ENCODE measurements around the gene BCR.

The BCR gene

DNA sequence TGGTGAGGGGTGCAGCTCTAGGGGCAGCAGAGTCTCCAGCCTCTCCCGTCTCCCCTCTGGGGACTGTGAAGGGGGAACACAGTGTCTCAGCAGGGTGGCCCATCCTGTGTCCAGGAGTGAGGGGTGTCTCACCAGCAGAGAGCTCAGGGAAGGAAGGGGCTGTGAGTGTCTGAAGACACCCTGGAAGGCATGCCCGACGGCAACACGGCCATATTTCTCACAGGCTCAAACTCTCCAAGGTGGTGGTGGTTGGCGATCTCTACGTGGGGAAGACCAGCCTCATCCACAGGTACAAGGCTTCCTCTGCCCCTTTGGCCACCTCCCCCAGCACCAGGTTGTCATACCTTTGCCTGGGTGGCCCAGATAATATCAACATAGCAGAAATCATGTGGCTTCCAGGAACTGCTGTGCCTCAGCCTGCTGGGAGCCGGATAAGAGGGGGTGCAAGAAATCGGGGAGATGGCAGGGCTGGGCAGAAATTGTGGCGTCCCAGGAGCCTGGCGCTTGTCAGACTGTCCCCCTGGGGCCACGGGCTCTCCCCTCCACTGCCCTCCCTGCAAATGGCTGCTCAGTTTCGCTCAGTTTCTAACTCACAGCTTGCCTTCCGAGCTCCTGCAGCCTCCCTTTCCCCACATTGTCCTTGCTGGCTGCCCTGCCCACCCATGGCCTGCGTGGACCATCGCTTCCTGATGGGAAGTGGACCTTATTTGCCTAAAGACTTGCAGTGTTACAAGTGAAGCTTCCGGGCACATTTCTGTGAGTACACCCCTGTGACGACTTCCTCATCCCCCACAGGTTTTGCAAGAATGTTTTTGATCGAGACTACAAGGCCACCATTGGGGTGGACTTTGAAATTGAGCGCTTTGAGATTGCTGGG is 27.8 kb upstream of the BCR start:
- DNase-seq: peak; percentile 81

DNA sequence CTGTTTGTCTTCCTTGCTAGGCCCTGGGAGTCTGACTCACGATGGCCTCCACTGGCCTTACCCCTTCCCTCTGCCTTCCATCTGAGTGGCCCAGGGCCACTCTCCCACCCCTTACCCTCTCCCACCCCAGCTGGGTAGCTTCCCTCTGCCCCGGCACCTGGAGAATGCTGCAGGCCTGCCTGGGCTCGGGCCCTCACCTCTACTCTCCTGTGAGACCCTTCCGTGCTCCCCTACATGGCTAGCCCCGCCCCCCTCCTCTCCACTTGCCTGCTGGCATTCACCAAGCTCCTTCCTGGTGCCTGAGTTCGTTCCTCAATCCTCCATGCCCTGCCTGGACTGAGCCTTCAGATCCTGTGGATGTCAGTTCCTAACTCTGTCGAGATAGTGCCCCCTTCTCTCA is 26.3 kb upstream of the BCR start:
- no peak for DNase-seq

DNA sequence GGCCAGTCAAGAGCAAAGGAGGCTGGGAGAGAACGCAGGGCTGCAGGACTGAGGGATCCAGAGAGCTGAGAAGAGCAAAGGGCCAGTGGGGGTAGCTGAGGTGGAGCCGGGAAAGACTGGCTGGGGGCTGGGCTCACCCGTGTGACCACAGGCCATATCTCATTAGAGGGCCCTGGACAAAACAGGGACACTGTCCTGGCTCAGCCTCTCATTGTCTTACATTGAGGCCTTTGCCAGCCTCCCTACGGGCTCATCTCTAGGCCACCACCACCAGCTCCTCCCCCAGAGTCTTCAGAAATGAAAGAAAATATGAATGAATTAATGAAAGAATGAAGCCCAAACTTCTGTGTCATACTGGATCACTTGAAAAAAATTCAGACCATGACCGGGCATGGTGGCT is 25.8 kb upstream of the BCR start:
- no peak for DNase-seq

DNA sequence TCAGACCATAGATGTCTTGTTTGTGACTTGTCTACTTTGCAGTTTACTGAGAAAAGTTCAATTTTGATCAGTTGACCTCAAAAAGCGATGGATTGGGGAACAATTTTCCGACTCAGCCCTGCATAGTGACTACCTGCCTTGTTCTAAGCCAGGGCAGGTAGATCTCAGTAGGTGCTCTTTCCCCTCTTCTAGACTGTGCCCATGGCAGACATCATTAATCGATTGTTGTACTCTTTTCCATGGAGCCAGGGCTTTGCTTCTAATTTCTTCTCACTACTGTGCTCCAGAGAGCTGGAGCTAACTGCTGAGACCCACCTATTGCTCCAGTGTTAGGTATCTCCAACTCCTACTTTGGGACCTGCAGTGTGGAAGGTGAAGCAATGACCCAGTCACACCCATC is 25.2 kb upstream of the BCR start:
- no peak for DNase-seq

DNA sequence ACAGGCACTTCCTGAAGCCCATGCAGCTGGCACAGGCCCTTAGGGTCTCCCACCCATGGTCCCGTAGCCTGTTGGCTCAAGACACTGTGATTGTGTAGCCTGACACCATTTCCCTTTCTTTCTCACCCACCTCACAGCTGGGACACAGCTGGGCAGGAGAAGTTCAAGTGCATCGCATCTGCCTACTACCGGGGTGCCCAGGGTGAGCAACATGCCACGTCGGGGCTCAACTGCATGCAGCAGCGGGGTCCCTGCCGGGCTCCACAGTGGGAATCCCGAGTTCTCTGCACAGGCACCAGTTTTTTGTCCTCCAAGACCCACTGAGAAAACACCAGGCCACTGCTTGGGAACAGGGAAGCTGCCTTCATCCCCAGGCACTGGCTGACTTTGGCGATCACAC is 24.5 kb upstream of the BCR start:
- DNase-seq: no peak

DNA sequence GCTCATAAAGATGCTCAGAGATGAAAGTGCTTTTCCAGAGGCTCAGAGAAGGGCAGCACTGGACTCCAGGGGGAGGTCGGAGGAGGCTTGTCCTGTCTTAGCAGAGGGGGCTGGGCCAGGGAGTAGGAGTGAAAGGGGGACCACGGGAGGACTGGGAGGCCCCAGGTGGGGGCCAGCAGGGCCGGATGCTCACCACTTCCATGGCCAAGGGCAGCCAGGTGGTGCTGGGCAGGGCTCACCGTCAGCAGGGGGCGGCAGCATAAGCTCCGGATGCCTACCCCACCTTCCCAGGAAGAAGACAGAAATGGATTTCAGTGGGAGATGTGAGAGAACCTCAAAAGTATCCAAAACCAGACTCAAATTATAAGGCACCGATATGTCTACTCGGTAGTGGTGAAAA is 24.0 kb upstream of the BCR start:
- no peak for DNase-seq

DNA sequence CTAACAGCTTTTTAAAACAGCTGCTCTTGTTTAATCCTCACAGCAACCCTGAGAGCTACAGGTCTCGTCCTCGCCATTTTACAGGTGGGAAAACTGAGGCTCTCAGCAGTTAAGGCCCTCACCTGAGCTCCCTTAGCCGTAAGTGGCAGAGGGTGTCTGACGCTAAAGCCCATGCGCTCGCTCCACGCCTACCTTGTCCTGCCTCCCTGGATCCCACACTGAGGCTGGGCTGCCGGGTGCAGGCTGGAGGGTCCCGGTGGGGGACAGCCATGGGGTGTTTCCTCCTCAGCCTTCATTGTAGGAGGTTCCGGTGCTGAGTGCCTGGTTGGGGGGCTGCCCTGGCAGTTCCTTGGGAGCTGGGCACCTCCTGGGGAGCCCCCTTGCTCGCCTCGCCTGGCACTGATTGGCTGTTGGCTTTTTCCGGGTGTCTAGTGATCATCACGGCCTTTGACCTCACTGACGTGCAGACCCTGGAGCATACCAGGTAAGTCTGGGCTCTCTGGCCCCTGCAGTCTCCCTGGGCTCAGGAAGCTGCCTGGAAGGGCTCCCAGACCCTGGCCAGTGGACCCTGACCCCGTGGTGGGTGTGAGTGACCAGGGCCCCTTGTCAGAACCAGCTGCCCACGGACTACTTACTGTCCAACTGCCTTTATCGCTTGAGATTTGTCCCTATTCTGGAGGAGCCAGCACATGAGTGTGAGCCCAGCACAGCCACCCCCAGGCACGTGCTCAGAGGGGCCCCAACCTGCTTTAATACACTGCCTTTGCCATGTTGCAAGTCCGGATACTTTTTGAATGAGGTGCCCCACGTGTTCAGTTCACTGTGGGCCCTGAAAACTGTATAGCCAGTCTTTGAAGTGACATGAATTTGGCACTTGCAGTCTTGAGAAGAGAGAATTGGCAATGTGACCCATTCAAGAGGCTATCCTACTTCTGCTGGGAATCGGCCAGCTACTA is 22.5 kb upstream of the BCR start:
- DNase-seq: no peak

DNA sequence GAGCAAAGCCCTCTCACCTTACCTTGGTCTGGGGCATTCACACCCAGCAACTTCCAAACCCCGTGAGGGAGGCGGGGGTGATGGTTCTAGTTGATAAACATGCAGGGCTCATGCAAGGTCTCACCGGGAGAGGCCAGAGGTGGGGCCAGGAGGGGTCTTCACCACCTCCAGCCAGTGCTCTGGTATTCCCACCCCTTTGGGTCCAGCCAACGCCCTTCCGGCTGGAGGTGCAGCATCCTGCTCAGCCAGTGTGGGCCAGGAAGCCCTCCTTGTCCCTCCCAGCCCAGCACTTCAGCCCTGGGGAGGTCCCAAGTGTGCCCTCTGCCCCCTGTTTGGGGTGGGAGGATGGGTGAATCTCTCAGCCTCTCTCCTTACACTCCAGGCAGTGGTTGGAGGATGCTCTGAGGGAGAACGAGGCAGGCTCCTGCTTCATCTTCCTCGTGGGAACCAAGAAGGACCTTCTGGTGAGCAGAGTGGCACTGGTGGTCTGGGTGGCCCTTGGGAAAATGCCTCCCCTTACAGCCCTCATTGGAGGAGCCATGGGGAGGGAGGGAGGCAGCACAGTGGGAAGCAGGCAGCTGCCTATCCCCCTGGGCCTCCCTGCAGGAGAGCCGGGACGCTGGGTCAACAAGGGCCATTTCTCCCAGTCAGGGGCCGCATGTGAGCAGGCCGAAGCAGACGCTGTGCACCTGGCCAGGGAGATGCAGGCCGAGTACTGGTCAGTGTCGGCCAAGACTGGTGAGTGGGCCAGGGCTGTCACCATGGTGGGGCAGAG is 21.6 kb upstream of the BCR start:
- no peak for DNase-seq

DNA sequence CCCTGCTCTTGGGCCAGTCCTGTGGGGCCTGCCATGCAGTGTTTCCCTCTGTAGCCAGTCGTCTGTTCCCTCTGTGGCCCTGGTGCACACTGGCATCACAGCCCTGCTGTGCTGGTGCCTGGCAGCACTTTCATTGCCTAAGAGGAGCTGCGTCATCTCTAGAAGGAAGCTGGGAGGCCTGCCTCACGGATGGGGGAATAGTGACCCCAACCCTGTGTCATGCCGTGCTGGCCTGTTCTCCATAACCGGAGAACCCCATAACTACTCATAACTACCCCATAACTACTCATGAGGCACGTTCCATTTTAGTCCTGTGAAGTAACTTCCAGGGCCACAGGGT is 21.0 kb upstream of the BCR start:
- DNase-seq: no peak

DNA sequence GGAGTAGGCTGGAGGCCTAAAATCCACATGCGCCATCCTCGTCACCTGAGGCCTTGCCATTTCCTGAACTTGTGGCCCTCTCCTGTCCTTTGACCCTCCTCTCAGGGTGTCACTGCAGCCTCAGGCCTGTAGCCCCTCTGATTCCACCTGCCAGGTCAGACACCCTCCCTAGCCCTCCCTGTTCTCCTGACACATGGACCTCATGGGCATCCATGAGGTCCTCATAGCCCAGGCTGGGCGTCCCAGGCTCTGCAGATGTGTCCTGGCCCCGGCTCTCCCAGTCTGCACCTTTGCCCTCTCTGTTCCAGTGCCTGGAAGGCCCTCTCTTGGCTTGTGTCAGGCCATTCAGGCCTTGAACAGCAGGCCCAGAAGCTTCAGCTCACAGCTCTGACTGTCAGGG is 19.3 kb upstream of the BCR start:
- no peak for DNase-seq

DNA sequence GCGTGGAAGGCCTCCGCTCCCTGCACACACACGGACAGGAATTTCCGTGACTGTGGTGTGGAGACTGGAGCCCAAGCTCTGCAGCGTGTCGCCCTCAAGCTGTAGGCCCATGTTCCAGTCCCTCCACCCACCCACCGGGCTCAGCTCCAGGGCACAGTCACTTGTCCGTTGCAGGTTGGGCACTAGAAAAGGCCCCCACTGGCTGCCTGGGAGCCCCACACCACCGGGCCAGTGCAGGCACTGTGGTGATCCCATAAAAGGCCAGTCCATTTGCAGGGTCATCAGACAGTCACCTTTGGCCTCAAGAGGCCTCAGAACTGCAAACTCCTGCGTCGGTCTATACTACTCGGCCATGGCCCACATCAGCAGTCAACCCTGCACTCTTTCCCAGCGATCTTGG is 18.7 kb upstream of the BCR start:
- no peak for DNase-seq

DNA sequence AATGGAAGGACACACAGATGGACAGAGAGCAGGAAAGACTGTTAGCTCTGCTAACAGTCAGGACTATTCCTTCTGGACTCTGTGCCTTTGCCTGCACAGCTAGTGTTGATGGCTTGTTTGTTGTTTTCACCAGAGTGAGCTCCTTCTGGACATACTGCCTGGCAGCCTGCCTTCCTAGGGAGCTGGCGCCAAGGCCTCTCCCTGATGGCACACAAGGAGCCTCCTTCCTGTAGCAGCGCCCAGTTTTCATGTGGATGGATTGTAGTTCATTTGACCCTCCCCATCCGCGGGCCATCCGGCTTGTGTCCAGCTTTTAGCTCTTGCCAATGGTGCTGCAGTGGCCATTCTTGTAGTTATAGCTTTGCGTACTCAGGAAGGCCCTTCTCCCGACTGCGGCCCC is 16.6 kb upstream of the BCR start:
- DNase-seq: no peak

DNA sequence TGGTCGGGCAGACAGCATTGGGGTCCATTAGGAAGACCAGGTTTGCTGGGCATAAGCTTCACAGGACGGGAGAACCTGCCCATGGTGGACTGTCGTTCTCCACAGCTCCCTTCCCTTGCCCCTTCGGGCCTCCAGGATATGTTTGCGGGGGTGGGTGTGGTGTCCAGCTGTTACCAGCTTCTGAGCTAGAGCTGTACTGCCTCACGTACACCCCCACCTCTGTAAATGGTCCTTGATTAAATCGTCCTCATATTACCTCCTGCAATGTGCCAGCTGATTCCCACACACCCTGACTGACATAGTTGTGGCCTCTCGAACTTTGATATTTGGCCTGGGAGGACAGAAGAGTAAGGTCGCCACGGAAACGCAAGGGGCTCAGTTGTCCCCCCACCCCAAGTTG is 16.2 kb upstream of the BCR start:
- no peak for DNase-seq

DNA sequence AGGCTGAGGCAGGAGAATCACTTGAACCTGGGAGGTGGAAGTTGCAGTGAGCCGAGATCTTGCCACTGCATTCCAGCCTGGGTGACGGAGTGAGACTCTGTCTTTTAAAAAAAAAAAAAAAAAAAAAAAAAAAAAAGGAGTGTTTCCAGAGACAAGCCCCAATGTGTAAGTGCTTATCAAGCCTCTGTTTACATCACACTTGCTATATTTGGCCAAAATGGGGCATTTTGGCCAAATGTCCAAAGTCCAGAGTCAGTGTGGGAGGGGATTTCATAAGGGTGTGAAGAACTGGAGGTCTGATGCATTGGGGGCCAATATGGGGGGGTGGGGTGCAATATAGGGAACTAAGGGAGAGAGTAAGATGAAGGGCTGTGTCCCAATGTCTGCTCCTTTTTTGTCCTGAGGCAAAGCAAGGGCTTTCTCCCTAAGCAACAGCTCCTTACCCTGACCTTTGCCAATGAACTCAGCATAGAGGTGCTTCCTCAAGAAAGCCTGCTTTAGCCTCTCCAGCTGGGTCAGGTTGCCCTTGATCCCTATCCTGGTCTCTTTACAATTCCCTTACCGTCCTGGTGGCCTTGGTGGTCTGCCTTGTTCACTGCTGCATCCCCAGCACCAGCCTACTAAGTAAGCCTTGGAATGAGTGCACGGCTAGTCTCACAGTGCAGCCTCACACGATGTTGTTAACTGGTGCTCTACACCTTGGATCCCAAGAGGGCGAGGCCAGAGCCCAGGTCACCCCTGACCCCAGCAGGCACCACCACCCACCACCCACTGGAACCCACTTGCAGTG is 14.1 kb upstream of the BCR start:
- no peak for DNase-seq

DNA sequence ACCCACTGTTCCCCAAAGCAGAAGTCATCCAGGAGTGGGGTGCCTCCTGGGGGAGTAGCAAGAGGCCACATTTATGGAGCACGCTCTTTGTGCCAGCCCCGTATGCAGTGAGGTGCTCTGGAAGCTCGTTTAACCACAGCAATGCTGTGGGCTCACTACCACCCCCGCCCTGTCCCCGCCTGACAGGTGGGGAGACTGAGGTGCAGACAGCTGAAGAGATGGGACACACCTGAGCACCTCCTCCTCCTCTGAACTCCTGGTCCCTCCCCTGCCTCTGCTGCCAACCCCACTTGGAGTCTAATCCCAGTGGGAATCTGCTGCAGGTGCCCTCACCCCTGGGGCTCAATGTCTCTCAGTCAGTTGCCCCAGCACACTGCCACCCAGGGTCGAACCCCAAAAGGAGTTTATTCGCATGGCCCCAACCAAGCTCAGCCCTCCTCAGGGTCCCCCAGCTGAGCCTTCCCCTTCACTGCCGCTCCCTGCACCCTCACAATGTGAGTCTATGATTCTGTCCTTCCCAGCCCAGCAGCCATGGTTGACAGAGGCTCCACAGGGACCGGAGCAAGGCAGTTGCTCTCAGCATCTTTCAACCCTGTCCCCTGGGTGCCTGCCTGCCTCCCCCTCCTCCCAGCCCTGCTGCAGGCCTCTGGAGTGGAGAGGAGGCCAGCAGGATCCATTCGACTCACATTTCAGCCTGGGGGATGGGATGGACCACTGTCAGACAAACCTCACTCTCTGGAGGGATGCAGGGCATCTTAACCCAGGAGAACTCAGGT is 13.3 kb upstream of the BCR start:
- no peak for DNase-seq

DNA sequence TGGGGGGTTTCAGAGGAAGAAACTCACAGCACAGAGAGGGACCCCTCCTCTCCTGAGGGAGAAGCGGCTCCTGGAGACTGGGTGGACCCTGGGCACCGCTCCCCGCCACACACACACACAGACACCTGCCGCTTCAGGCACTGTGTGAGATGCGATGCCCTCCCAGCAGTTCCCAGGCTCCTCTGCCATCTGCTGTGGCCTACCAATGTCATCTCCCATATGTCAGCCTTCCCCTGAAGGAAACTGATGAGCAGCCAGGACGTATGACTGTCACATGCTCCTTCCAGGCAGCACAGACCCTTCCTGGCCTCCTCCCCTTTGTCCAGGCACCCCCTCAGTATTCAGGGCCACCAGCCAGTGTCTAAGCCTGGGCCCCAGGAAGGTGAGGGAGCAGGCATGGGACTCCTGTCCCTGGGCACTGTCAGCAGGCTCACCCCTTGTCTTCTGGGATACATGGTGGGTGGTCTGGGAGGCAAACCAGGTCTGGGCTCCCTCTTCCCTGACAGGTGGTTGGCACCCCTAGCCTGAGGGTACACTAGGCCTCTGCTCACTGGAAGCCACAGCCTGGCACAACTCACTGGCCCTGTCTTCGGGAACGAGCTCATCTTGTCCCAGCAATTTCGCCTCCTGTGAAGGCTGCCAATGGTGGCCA is 11.8 kb upstream of the BCR start:
- DNase-seq: no peak

DNA sequence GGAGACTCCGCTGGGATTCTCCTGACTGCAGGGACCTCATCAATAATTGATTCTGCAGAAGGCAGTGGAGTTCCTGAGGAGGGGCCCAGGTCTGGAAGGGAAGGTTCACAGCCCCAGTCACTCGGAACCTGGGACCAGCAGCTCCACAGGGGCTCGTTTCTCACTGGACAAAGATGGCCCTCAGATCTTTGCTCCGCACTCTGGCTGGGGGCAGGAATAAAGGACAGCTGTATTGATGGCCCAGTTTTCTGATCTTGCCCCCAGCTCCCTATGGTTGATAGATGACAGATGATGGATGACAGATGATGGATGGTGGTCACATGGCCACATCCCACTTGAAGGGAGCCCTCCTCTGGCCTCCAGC is 11.3 kb upstream of the BCR start:
- DNase-seq: no peak

DNA sequence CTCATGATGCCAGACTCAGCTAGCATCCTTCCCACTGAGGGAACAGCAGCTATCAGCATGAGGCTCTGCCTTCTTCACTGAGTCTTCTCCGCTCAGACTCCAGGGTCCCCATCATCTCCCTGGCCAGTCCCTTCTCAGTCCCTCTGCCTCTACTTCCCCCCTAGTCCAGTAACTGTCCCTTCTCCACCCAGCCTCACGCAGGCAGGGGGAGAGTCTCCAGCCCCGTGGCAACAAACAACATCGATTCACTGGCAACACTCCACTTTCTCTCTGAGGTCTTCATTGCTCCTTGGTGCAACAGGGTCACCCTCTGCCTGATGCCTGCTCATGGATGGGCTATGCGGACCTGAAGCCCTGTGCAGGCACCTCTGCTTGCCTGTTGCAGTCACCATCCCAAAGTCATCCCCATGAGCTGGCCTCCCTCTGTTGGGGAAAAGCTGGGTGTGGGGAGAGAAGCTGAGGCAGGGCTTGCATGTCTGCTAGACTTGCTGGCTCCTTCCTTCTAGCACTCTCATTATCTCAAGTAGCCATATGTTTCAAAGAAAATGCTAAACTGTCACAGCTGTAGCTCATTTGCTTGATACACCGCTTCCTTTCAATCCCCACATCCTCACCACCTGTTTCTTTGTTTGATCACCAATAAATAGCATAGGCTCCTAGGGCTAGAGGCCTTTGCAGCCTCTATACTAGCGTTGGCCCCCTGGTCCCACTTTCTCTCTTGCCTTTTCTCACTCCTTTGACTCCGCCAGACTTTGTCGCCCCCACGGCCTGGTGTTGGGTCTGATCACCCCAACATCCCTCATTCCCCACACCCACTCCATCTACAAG is 4.3 kb upstream of the BCR start:
- DNase-seq: no peak

DNA sequence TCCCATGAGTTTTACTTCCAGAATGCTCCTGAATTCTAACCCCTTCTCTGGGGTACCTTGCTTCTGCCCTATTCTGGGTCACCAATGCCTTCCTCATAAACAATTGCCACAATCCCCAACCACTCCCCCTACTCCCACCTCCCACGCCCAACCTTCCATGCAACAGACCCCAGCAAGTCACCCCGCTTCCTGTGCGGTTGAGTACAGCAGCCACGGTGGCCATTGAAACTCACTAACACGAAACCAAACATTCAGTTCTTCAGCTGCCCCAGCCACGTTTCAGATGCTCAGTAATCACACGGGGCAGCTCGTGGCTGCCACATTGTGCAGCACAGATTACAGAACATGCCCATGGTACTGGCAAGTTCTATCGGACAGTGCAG is 3.7 kb upstream of the BCR start:
- DNase-seq: no peak

DNA sequence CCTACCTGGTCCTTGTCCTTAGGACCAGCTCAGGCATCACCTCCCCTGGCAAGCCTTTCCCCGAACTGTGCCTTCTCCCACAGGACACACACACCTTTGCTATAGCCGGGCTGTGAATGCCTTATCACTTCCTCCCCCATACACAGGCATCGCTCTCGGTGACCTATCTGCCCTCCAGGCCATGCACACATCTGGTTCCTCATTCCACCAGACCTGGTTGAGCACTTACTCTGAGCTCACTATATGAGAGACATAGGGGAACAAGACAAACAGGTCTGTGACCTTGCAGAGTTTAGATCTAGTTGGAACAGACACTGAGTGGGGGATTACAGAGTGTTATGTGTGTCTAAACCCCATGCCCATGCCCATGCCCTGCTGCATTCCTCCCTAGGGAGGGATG is 3.1 kb upstream of the BCR start:
- no peak for DNase-seq

Measured in inflammatory macrophage treated with lipopolysaccharide for 4 hours (primary cell).